NCI-H2196 (cell line): Measurements from ENCODE around the gene NRSN2.
"Not testable (repeated sequence)": the region's sequence is repeated elsewhere in the genome, so short reads cannot be mapped to it uniquely, and the experiment has no call there.

Experiments
- DNase-seq: peaks from one replicate; lab custom pipeline; 2025; ENCODE audit not compliant: unreplicated experiment; lab: John Stamatoyannopoulos, UW

Gene NRSN2

GRCh38 chr20:325045-325888 is 21.6 kb upstream of the NRSN2 start, which contains the start of gene SOX12:
Gene SOX12 (plus strand): TSS chr20:325552. CDS start chr20:325925, 373 bp downstream.
- peak; percentile 96 for DNase-seq

GRCh38 chr20:325889-326644 is 20.8 kb upstream of the NRSN2 start:
- DNase-seq, result peak; percentile 36

GRCh38 chr20:326645-327185 is 20.2 kb upstream of the NRSN2 start:
- DNase-seq, result peak; percentile 58

- peak; percentile 93 for DNase-seq
Observed at GRCh38 chr20:327186-328026, 19.5 kb upstream of the NRSN2 start.

GRCh38 chr20:328027-328974 is 18.6 kb upstream of the NRSN2 start:
- no peak for DNase-seq

- DNase-seq, result no peak
Observed at GRCh38 chr20:328975-329695, 17.8 kb upstream of the NRSN2 start.

GRCh38 chr20:329851-330232 is 17.1 kb upstream of the NRSN2 start:
- DNase-seq, result no peak

- DNase-seq, result peak; percentile 49
Observed at GRCh38 chr20:330233-331149, 16.4 kb upstream of the NRSN2 start.

GRCh38 chr20:334578-334977 is 12.3 kb upstream of the NRSN2 start:
- no peak for DNase-seq

- DNase-seq, result not testable (repeated sequence)
Observed at GRCh38 chr20:336040-336439, 10.9 kb upstream of the NRSN2 start.

- peak; percentile 43 for DNase-seq
Observed at GRCh38 chr20:341682-342081, 5.2 kb upstream of the NRSN2 start.

GRCh38 chr20:343107-343506 is 3.8 kb upstream of the NRSN2 start:
- DNase-seq, result no peak

- no peak for DNase-seq
Observed at GRCh38 chr20:346033-346639, 775 bp upstream of the NRSN2 start.

- DNase-seq, result no peak
Observed at GRCh38 chr20:347317-347639, 367 bp downstream of the NRSN2 start.

GRCh38 chr20:347640-348484 is 951 bp downstream of the NRSN2 start:
- DNase-seq, result peak; percentile 96

GRCh38 chr20:348972-349841 is 2.3 kb downstream of the NRSN2 start:
- no peak for DNase-seq
